ENCODE data around the gene TCTN2. TPM values are rescaled to one million over a fixed set of nuclear protein-coding genes. Genes with fewer than 3 reads are reported as not detected.

TCTN2 gene
- total and polyA plus RNA-seq, 2 experiments from 2014 or later = 2.7 to 6.0 TPM

DNA sequence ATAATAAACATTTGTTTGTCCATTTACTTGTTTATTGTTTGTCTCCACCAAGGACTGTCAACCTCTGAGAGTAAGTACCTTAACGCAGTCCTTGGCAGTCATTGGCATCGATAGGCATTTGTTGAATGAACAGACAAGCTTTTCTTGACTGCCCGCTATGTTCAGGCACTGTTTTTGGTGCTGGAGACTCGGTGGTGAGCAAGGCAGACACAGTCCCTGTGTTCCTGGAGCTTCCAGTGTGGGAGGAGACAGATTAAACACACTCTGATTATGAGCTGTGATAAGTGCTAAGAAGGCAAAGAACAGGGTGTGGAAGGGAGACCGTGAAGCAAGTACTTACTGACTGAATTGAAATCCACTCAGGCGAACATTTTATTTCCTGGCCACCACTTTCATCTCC lies 42.5 kb downstream of the TCTN2 start:
- H4K20me1 ChIP-seq (replicated peaks; ENCODE audit: insufficient read depth) = peaks cover 22% of the 10 kb centered on the region
- Mint-ChIP-seq H3K27ac (no peak overlapping the region), H3K4me3 (peak overlapping the region; percentile 93), H3K36me3 (ENCODE audit: low read depth) (peaks cover 6% of the 10 kb centered on the region; the same call in 2 of the 3 replicates), H3K27me3 (ENCODE audit: insufficient read depth, low read depth, poor library complexity) (peaks cover 19% of the 10 kb centered on the region), H3K4me1 (peaks cover 15% of the 10 kb centered on the region), H3K9me3 (no peaks in the 10 kb centered on the region; the same call in 2 of the 3 replicates)
- TF ChIP-seq NANOG (IDR thresholded peaks at IDR 0.05; ENCODE audit: borderline replicate concordance) = no peak
- TF ChIP-seq ZNF114 (CRISPR knock-in tag; IDR thresholded peaks at IDR 0.05) = no peak
- TF ChIP-seq, protein P1, sequence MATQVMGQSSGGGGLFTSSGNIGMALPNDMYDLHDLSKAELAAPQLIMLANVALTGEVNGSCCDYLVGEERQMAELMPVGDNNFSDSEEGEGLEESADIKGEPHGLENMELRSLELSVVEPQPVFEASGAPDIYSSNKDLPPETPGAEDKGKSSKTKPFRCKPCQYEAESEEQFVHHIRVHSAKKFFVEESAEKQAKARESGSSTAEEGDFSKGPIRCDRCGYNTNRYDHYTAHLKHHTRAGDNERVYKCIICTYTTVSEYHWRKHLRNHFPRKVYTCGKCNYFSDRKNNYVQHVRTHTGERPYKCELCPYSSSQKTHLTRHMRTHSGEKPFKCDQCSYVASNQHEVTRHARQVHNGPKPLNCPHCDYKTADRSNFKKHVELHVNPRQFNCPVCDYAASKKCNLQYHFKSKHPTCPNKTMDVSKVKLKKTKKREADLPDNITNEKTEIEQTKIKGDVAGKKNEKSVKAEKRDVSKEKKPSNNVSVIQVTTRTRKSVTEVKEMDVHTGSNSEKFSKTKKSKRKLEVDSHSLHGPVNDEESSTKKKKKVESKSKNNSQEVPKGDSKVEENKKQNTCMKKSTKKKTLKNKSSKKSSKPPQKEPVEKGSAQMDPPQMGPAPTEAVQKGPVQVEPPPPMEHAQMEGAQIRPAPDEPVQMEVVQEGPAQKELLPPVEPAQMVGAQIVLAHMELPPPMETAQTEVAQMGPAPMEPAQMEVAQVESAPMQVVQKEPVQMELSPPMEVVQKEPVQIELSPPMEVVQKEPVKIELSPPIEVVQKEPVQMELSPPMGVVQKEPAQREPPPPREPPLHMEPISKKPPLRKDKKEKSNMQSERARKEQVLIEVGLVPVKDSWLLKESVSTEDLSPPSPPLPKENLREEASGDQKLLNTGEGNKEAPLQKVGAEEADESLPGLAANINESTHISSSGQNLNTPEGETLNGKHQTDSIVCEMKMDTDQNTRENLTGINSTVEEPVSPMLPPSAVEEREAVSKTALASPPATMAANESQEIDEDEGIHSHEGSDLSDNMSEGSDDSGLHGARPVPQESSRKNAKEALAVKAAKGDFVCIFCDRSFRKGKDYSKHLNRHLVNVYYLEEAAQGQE (IDR thresholded peaks at IDR 0.05; ENCODE audit: unreplicated experiment) = no peak
- TF ChIP-seq CTCF (conservative IDR thresholded peaks at IDR 0.05; ENCODE audit: low read depth in 2 of 2) = no peak
- TF ChIP-seq, protein P2, sequence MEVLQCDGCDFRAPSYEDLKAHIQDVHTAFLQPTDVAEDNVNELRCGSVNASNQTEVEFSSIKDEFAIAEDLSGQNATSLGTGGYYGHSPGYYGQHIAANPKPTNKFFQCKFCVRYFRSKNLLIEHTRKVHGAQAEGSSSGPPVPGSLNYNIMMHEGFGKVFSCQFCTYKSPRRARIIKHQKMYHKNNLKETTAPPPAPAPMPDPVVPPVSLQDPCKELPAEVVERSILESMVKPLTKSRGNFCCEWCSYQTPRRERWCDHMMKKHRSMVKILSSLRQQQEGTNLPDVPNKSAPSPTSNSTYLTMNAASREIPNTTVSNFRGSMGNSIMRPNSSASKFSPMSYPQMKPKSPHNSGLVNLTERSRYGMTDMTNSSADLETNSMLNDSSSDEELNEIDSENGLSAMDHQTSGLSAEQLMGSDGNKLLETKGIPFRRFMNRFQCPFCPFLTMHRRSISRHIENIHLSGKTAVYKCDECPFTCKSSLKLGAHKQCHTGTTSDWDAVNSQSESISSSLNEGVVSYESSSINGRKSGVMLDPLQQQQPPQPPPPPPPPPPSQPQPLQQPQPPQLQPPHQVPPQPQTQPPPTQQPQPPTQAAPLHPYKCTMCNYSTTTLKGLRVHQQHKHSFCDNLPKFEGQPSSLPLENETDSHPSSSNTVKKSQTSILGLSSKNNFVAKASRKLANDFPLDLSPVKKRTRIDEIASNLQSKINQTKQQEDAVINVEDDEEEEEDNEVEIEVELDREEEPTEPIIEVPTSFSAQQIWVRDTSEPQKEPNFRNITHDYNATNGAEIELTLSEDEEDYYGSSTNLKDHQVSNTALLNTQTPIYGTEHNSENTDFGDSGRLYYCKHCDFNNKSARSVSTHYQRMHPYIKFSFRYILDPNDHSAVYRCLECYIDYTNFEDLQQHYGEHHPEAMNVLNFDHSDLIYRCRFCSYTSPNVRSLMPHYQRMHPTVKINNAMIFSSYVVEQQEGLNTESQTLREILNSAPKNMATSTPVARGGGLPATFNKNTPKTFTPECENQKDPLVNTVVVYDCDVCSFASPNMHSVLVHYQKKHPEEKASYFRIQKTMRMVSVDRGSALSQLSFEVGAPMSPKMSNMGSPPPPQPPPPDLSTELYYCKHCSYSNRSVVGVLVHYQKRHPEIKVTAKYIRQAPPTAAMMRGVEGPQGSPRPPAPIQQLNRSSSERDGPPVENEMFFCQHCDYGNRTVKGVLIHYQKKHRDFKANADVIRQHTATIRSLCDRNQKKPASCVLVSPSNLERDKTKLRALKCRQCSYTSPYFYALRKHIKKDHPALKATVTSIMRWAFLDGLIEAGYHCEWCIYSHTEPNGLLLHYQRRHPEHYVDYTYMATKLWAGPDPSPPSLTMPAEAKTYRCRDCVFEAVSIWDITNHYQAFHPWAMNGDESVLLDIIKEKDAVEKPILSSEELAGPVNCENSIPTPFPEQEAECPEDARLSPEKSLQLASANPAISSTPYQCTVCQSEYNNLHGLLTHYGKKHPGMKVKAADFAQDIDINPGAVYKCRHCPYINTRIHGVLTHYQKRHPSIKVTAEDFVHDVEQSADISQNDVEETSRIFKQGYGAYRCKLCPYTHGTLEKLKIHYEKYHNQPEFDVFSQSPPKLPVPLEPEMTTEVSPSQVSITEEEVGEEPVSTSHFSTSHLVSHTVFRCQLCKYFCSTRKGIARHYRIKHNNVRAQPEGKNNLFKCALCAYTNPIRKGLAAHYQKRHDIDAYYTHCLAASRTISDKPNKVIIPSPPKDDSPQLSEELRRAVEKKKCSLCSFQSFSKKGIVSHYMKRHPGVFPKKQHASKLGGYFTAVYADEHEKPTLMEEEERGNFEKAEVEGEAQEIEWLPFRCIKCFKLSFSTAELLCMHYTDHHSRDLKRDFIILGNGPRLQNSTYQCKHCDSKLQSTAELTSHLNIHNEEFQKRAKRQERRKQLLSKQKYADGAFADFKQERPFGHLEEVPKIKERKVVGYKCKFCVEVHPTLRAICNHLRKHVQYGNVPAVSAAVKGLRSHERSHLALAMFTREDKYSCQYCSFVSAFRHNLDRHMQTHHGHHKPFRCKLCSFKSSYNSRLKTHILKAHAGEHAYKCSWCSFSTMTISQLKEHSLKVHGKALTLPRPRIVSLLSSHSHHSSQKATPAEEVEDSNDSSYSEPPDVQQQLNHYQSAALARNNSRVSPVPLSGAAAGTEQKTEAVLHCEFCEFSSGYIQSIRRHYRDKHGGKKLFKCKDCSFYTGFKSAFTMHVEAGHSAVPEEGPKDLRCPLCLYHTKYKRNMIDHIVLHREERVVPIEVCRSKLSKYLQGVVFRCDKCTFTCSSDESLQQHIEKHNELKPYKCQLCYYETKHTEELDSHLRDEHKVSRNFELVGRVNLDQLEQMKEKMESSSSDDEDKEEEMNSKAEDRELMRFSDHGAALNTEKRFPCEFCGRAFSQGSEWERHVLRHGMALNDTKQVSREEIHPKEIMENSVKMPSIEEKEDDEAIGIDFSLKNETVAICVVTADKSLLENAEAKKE (CRISPR knock-in tag; IDR thresholded peaks at IDR 0.05) = no peak
- no peak for TF ChIP-seq EZH2 (IDR thresholded peaks at IDR 0.05; ENCODE audit: low read depth, unreplicated experiment)
- no peak for TF ChIP-seq EZH2phosphoT487 (IDR thresholded peaks at IDR 0.05; ENCODE audit: unreplicated experiment)
- TF ChIP-seq POLR2AphosphoS5 (IDR thresholded peaks at IDR 0.05; ENCODE audit: low read depth) = no peak
- TF ChIP-seq CREB1 (CRISPR knock-in tag; IDR thresholded peaks at IDR 0.05; ENCODE audit: low read depth) = no peak
- peaks cover 60% of the 10 kb centered on the region for H3K79me2 ChIP-seq (replicated peaks; ENCODE audit: insufficient read depth)
- H3K4me2 ChIP-seq = peak overlapping the region; percentile 97
- H3F3A ChIP-seq (replicated peaks; ENCODE audit: low read depth) = no peaks in the 10 kb centered on the region
- ATAC-seq (no peak), DNase-seq (ENCODE audit: low spot score) (no peak)
- H3K36me3 ChIP-seq (ENCODE audit: insufficient read depth) = no peaks in the 10 kb centered on the region
- no peak overlapping the region for H3K27ac ChIP-seq (ENCODE audit: low read depth)
- no peak overlapping the region for H2AFZ ChIP-seq
- H3K4me3 ChIP-seq = peak overlapping the region; percentile 98
- peaks cover 15% of the 10 kb centered on the region for H3K4me1 ChIP-seq (ENCODE audit: insufficient read depth)
- no peaks in the 10 kb centered on the region for H3K9me2 ChIP-seq (ENCODE audit: insufficient read depth)
- H3K27me3 ChIP-seq (ENCODE audit: insufficient read depth) = no peaks in the 10 kb centered on the region

Data from GM23338 (cell line).